Left colon (tissue), 2 donors: ENCODE results near the gene SPATA24. TPM values are rescaled to one million over a fixed set of nuclear protein-coding genes. Genes with fewer than 3 reads are reported as not detected.
"Not testable (repeated sequence)": the region's sequence is repeated elsewhere in the genome, so short reads cannot be mapped to it uniquely, and the experiment has no call there.

Source experiments
- ATAC-seq: fragments of 200-7000 bp; cut with Tn5 transposase; one replicate; pipeline ENCODE4 v1.9.1; 2020; ENCODE audit warnings: mild to moderate bottlenecking, moderate library complexity
- DNase-seq, 2 donors: peaks; one replicate each; pipeline ENCODE4 v3.0.0-alpha.2; 2020
- intact Hi-C, 2 donors: fragments of 100-400 bp; cut with DNase I in 1 of 2; cut with micrococcal nuclease in 1 of 2; formaldehyde crosslinking; loops; one replicate each; pipeline versions ENCODE4 v1.11.2 to v1.14.0; 2022; cut with DNase I, micrococcal nuclease
- total RNA-seq, 2 donors: library from RNA; stranded (reverse); fragmentation: NEBNext Ultra II Directional; extraction: Animal tissue kit (Norgen Biotek cat#: 25700); gene quantifications; one replicate each; pipeline ENCODE4 v1.2.1, GENCODE V29; 2021
- donor health status: DM: no; HTN: no; CAD: no.
- donor health status: DM: yes; HTN: yes; CAD: no.

Gene SPATA24
- total RNA-seq, 2 donors from 2014 or later, result 3.6 to 3.8 TPM

DNA sequence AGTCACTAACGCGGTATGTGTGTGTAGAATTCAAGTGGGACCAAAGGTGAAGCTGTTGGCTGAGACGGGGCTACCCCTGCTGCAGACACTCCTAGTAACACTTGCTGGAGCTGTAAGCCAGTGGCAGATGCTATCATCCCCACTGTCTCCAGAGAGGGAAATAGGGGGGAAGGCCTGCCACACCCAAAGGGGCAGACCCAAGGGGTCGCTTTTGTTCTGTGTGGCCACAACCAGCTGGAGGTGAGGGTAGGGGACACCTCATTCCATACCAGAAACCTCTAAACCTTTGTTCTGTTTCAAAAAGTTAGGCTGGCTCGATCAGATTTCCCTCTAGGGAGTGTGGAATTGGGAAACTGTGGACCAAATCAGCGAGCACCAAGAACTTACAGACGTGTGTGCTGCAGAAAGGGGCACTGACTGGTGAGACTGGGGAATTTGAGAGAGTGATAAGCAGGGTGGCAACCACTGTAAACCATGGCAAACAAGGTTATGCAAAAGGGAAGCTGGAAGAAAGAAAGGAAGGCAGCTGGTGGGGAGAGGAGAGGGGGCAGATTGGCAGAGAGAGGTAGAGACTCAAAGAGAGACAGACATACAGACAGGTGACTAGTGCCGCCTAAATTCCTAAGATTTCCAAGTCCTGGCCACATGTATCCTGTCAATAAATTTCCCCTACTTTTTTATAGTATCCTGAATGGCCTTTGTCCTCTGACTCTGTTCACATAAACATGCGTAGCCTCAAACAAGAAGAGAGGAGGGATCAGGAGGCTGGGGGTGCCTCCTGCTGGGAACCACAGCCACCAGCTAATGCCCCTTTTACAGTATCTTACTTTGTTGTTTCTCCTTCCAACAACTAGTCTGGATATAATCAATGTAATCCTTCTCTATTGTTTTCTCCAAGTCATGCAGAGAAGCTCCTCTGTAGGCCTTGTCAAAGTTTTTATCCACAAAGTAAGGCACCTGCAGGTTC is 15.6 kb upstream of the SPATA24 start:
- intact Hi-C loops, result loop anchor here in 1 of 2 donors (5.0 kb wide), 1 partner anchor 93 kb away; no protein-coding TSS in a partner anchor
- ATAC-seq (peak; percentile 73), DNase-seq (no peak)

DNA sequence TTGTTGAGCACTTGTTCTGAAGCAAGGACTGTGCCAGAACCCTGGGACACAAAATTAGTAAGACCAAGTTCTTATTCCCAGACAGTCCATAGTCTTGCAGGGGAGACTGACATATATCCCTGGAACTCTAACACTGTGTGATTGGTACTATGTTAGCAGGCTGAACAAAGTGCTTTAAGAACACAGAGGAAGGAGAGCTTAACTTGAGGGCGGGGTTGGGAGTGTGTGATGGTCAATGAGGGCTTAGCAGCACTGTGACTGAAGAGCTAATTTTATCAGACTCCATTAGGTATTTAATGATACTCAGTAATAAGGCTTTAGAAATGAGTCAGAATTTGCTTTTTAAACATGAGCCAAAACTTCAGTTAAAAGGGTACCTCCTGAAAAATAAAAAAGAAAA is 14.9 kb upstream of the SPATA24 start:
- DNase-seq (no peak), ATAC-seq (peak; percentile 44)
- intact Hi-C loops, result no loop called here

DNA sequence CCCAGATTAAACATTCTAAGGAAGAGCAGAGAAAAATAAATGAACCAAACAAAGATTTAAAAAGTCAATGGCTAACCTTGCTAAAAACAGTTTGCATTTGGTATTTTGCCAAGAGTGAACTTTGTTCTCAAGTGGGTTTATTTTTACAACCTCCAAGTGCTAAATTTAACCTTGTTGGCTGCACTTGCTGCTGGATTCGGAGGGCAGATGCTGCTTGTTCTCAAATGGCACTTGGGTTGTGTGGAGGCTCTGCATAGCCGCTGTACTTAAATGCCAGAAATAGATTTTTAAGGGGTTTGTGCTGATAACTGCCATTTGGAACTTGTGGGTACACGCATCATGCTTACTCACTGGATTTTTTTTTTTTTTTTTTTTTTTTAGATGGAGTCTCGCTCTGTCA is 13.3 kb upstream of the SPATA24 start:
- DNase-seq, result no peak
- no peak for ATAC-seq
- intact Hi-C loops, result no loop called here

DNA sequence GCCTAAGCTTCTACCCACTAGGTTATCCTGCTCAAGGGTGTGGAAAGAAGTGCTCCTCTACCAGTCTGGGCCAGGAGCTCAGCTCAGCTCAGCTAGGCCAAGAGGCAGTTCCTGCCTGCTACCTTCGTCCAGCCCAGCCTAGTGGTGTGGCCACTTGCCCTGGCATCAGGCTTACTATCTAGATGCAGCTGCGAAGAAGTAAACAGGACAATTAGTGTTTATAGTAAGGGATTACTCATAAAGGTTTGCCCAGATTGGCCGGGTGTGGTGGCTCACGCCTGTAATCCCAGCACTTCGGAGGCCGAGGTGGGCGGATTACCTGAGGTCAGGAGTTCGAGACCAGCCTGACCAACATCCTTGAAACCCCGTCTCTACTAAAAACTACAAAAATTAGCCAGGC is 12.8 kb upstream of the SPATA24 start:
- intact Hi-C loops, result no loop called here
- DNase-seq (peak; percentile 53 to 57), ATAC-seq (peak; percentile 69)

DNA sequence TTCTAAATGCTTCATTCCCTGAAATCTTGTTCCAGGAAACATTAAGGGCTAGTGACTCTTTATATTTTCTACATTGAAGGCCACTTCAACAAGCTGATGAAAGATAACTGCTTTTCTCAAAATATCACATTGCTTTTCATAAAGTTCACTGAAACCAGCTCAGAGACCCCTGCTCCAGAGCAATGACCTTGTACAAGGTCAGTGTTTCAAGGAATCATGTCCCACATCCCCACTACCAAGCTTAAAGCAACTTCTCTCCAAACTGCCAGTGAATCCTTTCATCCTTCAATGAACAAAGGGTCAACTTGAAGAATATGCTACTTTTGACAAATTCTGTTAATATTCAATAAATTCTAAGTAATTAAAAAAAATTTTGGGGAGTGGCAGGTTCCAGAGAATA is 12.0 kb upstream of the SPATA24 start:
- intact Hi-C loops, result no loop called here
- no peak for DNase-seq

DNA sequence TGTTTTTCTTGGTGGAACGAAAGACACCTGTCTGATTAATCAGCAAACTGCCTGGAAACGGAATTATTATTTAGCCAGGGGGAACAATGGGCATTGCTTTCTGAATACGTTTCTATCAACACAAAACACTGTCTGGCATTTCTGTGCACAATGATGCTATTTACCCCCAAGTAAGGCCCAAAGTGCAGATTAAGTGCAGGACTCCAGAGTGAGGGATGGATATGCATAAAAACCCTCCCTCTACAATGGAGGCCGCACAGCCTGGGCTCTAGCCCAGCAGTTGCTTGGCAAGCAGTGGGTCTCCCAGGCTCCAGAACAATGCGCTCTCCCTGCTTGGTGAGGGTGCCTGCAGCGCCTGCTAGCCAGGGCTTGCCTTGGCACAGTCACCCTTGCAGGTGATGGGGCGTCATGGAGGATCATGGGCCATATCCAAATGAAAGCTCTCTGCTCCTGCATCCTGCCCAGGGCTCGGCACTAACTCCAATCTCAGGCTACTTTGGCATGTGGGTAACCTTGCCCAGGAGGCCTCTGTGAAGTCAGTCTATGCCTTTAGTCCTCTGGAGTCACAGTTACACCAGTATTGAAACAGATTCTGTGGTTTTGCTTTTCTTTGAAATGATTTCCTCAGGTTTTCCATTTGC is 11.5 kb upstream of the SPATA24 start:
- DNase-seq, result no peak
- intact Hi-C loops, result no loop called here
- no peak for ATAC-seq

More for the DNA sequence above, 12.0 kb upstream of the SPATA24 start:
- no peak for ATAC-seq

DNA sequence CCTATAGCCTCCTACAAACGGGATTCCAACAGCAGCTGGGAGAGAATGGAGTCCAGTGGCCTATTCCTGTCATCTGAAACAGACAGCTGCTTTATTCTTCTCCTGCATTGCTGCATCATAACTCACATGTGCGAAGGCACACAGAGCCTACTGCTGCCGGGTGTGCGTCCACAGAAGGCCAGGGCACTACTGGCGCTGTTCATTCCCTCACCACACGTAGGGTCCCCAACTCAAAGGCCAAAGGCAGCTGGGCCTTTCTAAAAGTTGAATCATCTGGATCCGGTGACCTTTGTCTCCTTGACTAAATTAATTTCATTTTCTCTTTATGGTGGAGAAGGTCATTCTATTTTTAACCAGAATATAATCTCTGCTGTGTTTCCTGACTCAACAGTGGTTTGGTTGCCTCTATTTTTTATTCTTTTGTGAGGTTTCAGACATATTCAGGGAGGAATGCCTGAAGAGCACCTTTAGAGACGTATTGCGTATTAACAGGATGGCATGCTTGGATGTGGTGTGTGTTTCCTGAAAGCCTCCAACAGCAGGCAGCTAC is 10.8 kb upstream of the SPATA24 start:
- intact Hi-C loops, result no loop called here
- DNase-seq (no peak), ATAC-seq (no peak)

DNA sequence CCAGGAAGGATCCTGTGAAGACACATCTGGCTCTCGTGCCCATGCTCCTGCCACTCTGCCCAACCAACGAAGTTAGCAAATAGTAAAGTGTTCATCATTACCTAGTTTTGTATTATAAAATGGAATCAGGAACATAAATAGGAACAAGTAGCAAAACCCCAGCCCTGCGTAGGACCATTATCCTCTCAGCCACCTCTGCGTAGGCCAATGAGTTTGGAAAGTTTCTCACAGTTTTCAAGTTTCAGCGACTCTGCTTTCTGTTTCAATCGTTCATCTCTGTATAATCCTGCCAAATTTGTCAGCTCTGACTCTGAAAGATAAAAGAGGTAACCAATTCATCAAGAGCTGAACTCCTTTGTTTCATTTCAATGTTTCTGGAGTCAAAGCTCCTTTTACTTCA is 10.1 kb upstream of the SPATA24 start:
- intact Hi-C loops, result no loop called here
- no peak for ATAC-seq
- no peak for DNase-seq

DNA sequence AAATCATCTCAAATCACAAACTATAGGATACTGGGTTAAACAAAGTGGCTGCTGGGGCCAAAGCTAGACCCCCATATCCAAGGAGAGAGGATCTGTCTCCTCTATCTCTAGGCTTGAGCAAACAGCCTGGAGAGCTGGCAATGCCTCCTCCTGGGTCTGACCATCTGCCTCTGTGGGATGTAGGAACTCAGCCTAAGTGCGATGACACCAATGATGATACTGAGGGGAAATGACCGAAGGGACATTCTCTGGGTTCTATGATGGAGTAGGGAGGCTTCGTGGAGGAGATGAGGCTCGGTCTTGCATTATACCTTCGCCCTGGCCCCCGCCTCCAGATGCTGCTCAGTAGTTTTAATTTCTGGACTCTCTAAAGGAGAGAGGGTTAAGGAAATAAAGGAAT is 9.3 kb upstream of the SPATA24 start:
- intact Hi-C loops, result no loop called here
- DNase-seq, result no peak
- no peak for ATAC-seq

DNA sequence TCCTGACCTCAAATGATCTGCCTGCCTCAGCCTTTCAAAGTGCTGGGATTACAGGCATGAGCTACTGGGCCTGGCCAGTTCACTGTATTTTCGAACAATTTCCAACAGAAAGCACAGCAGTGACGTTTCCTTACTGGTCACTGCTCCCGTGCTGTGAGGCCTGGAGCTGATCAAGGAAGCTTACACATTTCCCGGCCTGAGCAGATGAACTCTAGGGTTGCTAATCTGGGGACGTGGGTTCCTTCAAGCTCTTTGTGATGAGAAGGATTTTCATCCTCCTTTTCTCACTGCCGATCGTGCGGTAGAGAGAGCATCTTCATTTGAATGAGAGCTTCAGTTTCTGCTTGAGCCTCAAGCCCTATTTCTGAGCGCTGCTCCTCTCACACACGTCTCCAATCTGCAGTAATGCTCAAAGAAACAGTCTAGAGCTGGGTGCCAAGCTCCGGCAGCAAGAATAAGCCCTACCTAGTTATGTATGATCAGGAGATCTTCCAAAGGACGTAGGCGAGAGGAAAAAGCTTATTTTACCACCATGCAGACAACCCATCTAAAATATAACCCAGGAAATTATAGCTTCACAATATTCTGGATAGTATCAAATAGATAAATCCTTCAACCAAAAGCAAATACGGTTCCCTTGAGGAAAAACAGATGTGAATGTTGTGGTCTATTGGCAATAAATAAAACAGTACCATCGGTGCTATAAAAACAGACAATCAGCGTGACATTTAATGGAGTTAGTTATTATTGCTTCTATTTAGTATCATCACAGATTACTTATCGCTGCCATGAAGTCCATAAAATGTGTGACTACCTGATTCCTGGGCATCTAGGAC is 7.3 kb upstream of the SPATA24 start:
- DNase-seq (no peak), ATAC-seq (no peak)
- intact Hi-C loops, result no loop called here

DNA sequence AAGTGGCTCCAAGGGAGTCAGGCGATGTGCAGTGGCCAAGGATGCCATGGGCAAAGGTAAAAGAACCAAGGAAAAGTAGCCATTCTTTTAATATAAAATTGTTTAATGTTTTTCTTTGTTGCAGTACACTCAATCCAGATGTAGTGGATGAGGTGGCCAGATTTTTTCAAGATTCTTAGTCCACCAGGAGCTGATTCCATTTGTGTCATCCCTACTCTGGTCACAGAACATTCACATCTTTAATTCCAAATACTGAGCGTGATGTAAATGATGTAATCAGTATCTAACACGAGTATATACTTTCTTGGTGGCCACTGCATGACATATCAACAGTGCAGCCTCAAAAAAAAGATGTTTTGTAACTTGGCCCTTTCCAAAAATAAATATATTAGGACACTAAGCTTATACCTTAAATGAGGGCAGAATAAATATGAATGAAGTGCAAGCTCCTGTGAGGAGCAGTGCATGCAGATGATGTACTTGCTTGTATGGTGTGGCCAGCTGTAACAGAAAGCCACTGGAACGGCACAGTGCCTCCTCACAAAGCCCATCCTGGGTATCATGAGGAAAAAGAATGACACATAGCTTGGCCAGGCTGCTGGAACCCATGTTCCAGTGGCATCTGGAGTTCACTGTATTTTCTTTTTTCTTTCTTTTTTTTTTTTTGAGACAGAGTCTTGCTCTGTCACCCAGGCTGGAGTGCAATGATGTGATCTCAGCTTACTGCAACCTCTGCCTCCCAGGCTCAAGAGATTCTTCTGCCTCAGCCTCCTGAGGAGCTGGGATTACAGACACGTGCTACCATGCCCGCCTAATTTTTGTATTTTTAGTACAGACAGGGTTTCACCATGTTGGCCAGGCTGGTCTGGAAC is 6.5 kb upstream of the SPATA24 start:
- no peak for ATAC-seq

DNA sequence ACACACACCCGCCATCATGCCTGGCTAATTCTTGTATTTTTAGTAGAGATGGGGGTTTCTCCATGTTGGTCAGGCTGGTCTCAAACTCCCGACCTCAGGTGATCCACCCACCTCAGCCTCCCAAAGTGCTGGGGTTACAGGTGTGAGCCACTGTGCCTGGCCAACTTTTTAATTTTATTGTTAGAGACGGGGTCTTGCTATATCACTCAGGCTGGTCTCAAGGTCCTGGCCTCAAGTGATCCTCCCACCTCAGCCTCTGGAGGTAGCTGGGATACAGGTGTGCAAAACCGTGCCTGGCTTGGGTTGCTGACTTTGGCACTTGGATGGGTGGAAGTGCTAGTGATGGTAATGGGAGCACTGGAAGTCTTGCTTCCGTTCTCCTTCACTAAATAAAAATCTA is 5.2 kb upstream of the SPATA24 start:
- intact Hi-C loops, DNase-seq, ATAC-seq: not testable (repeated sequence)

More for the DNA sequence above, 6.5 kb upstream of the SPATA24 start:
- DNase-seq, result no peak
- intact Hi-C loops, result no loop called here

DNA sequence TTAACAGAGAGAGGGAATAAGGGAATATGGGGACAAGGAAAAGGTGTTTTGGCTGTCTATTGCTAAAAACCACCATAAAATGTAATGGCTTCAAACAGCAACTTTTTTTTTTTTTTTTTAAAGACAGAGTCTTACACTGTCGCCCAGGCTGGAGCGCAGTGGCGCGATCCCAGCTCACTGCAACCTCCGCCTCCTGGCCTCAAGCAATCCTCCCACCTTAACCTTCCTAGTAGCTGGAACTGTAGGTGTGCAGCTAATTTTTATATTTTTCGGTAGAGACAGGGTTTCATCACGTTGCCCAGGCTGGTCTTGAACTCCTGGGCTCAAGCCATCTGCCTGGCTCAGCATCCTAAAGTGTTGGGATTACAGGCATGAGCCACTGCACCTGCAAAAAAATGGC is 4.3 kb upstream of the SPATA24 start:
- ATAC-seq (no peak), DNase-seq (no peak)
- intact Hi-C loops, result no loop called here

DNA sequence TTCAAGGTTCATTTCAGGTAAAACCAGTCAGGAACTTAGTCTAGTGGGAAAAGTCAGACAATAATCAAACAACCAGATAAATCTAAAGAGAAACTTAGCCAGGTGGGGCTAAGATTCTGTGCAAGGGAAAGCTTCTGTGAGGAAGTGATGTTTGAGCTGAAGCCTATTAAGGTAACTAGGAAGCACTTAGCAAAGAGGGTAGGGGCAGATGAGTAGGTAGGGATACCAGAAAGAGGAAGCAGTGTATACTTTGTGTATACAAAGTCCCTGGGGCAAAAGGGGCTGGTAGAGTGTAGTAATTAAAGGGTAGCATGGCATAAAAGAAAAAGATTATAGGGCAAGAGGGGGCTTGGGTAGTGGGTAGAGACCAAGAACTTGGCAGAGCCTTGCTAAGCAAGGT is 3.6 kb upstream of the SPATA24 start:
- no peak for ATAC-seq
- intact Hi-C loops, result no loop called here
- DNase-seq, result no peak

DNA sequence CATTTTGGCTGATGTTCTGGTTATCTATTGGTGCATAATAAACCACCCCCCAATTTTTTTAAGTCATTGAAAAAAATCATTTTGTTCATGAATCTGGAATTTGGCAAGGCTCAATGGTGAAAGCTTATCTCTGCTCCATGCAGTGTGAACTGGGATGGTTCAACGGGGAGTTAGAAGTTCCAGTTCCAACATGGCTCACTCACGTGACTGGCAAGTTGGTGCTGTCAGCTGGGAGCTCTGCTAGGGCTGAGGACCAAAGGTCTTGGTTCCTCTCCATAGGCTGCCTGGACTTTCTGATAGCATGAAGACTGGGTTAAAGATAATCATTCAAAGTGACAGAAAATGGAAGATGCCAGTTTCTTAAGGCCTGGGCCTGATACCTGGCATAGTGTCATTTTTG is 3.1 kb upstream of the SPATA24 start:
- intact Hi-C loops, result no loop called here
- DNase-seq (no peak), ATAC-seq (no peak)

DNA sequence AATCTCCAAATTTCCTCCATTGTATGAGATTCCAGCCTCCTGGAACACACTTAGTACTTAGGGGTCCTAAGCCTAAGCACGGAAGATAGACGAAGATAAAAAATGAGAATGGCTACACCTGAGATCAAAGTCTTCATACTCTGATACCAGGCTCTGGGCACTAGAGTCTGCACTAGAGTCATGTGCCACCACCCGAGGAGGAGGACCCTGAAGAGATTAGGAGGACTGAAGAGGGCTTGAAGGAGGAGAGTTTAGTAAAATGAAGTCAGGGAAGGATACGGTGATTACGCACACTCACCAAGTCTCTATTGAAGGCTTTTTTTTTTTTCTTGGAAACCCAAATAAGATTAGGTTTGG is 573 bp upstream of the SPATA24 start:
- intact Hi-C loops, result no loop called here
- peak; percentile 23 for ATAC-seq
- no peak for DNase-seq

DNA sequence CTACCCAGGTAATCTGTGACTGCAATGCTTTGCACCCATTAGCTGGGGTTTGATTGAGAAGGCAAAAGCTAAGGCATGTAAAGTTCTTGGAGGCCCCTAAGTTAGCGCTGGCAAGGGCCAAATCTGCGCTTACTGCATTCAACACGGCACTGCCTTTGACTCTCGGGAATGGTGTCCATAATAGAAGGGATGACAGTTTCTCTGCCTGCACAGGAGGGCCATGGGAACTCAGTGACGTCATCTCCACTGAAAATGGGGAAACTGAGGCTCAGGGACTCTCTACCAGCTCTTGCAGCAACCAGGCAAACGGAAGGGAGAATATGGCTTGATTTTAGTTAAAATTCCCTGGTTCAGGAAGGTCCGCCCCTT is 487 bp downstream of the SPATA24 start:
- intact Hi-C loops, result no loop called here
- ATAC-seq, result peak; percentile 9
- DNase-seq, result no peak

DNA sequence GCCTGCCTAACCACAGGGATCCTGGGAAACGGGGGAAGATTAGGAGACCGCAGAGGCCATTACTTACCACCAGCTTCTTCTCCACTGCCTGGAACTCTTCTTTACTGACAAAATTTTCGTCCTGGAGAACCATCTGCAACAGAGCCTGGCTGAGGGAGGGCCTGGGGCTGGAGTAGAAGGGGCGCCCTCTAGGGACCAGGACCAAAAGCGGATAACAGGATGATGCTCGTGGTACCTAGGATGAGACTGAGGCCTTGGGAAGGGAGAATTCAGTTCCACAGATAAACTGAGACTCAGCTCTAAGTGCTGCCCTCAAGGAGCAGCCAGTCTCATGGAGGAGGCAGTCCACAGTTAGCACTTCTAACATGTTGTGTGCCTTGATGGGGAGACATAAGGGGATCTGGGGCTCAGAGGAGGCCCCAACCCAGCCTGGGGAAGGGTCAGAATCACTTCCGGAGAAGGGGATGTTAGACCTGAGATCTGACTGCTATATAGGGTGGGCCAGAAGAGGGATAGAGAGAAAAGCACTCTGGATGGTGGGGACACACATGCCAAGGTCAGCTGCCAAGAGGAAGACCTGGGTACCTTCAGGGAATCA is 1.2 kb downstream of the SPATA24 start:
- ATAC-seq (peak; percentile 17), DNase-seq (no peak)
- intact Hi-C loops, result no loop called here
